ENCODE data around the gene EEF1AKMT1.

Gene EEF1AKMT1

GRCh38 chr13:20815464-20815863 is 41.7 kb upstream of the EEF1AKMT1 start:
- no peaks in the 10 kb centered on the region for H3K9me3 ChIP-seq (ENCODE audit: control insufficient read depth, low read length)
- H3K9ac ChIP-seq = no peak overlapping the region
- no peaks in the 10 kb centered on the region for H3K27me3 ChIP-seq (ENCODE audit: control insufficient read depth, insufficient read depth, low read length)
- H3K4me2 ChIP-seq (ENCODE audit: low read length) = no peak overlapping the region
- H3K79me2 ChIP-seq = peaks cover 2% of the 10 kb centered on the region
- H3K4me1 ChIP-seq = peaks cover 6% of the 10 kb centered on the region
- H2AFZ ChIP-seq = no peak overlapping the region
- no peak for TF ChIP-seq CTCF (IDR thresholded peaks at IDR 0.05)
- H3K4me3 ChIP-seq (ENCODE audit: low read depth, low read length) = no peak overlapping the region
- no peak overlapping the region for H3K27ac ChIP-seq
- H3K36me3 ChIP-seq (ENCODE audit: control insufficient read depth, insufficient read depth, low read length) = no peaks in the 10 kb centered on the region

- Histone ChIP-seq H3K79me2 (peaks cover 2% of the 10 kb centered on the region), H3K4me3 (ENCODE audit: low read depth, low read length) (no peak overlapping the region), H3K27me3 (ENCODE audit: control insufficient read depth, insufficient read depth, low read length) (no peaks in the 10 kb centered on the region), H3K27ac (no peak overlapping the region), H3K4me2 (ENCODE audit: low read length) (no peak overlapping the region), H3K9me3 (ENCODE audit: control insufficient read depth, low read length) (no peaks in the 10 kb centered on the region), H2AFZ (no peak overlapping the region), H3K36me3 (ENCODE audit: control insufficient read depth, insufficient read depth, low read length) (no peaks in the 10 kb centered on the region), H3K4me1 (peaks cover 6% of the 10 kb centered on the region), H3K9ac (no peak overlapping the region)
- TF ChIP-seq CTCF (IDR thresholded peaks at IDR 0.05) = no peak
Measured at GRCh38 chr13:20814224-20814910, 40.6 kb upstream of the EEF1AKMT1 start.

- Histone ChIP-seq H3K4me2 (ENCODE audit: low read length) (no peak overlapping the region), H3K4me3 (ENCODE audit: low read depth, low read length) (no peak overlapping the region), H3K79me2 (peaks cover 2% of the 10 kb centered on the region), H3K9ac (no peak overlapping the region), H3K9me3 (ENCODE audit: control insufficient read depth, low read length) (no peaks in the 10 kb centered on the region), H3K27ac (no peak overlapping the region), H3K36me3 (ENCODE audit: control insufficient read depth, insufficient read depth, low read length) (no peaks in the 10 kb centered on the region), H3K4me1 (peaks cover 6% of the 10 kb centered on the region), H3K27me3 (ENCODE audit: control insufficient read depth, insufficient read depth, low read length) (no peaks in the 10 kb centered on the region), H2AFZ (no peak overlapping the region)
- no peak for TF ChIP-seq CTCF (IDR thresholded peaks at IDR 0.05)
Measured at GRCh38 chr13:20812890-20813289, 39.1 kb upstream of the EEF1AKMT1 start.

DNA sequence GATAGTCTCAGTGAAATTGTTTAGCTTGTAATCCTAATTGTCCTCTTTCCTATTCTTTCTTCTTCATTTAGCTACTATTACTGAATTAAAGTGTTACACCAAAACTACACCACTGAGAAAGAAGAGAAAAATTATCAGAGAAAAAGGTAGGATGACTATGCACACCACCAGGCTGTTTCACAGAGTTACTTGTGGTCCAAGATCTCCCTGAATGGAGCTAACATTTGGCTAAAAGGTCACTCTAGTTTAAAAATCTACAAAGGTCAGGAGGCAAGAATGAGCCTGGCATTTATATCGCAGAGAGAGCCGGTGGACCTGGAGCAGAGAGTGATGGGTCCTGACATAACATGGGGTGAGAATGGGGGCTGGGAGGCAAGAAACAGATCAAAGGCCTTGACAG is 37.0 kb upstream of the EEF1AKMT1 start:
- H3K36me3 ChIP-seq (ENCODE audit: control insufficient read depth, insufficient read depth, low read length) = no peaks in the 10 kb centered on the region
- no peak overlapping the region for H3K4me2 ChIP-seq (ENCODE audit: low read length)
- H3K27ac ChIP-seq = no peak overlapping the region
- H3K4me1 ChIP-seq = peaks cover 6% of the 10 kb centered on the region
- H3K27me3 ChIP-seq (ENCODE audit: control insufficient read depth, insufficient read depth, low read length) = no peaks in the 10 kb centered on the region
- no peak for TF ChIP-seq CTCF (IDR thresholded peaks at IDR 0.05)
- H3K9ac ChIP-seq = no peak overlapping the region
- H2AFZ ChIP-seq = no peak overlapping the region
- H3K4me3 ChIP-seq (ENCODE audit: low read depth, low read length) = no peak overlapping the region
- H3K79me2 ChIP-seq = peaks cover 2% of the 10 kb centered on the region
- H3K9me3 ChIP-seq (ENCODE audit: control insufficient read depth, low read length) = no peaks in the 10 kb centered on the region

DNA sequence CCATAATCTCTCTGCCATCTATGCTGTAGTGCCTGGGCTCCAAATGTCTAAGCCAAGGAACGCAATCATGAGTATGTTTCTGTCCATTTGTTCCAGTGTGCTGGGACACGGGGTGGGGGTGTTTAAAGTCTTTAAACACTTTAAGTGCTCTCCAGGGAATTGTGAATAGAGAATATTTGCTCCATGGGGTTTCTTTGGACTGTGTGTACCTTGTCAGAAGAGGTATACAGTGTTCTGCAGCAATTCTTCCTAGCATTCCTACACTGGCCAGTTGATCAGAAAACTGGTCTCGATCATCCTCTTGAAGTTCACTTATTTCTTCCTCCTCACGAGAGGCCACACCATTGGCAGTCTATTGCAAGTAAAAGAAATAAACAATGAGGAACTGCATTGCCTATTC is 35.1 kb upstream of the EEF1AKMT1 start:
- no peaks in the 10 kb centered on the region for H3K27me3 ChIP-seq (ENCODE audit: control insufficient read depth, insufficient read depth, low read length)
- H3K9me3 ChIP-seq (ENCODE audit: control insufficient read depth, low read length) = no peaks in the 10 kb centered on the region
- H2AFZ ChIP-seq = no peak overlapping the region
- H3K9ac ChIP-seq = no peak overlapping the region
- H3K4me2 ChIP-seq (ENCODE audit: low read length) = no peak overlapping the region
- H3K79me2 ChIP-seq = peaks cover 2% of the 10 kb centered on the region
- no peak overlapping the region for H3K4me3 ChIP-seq (ENCODE audit: low read depth, low read length)
- H3K4me1 ChIP-seq = no peaks in the 10 kb centered on the region
- H3K36me3 ChIP-seq (ENCODE audit: control insufficient read depth, insufficient read depth, low read length) = no peaks in the 10 kb centered on the region
- TF ChIP-seq CTCF (IDR thresholded peaks at IDR 0.05) = no peak
- H3K27ac ChIP-seq = no peak overlapping the region
